Natural killer cell treated with Interleukin-12 subunit alpha and Interleukin-12 subunit beta and Interleukin-15 and Interleukin-18, amount 100 ng/mL, for 72 hours (primary cell): Measurements from ENCODE around the gene CDH5. TPM values are rescaled to one million over a fixed set of nuclear protein-coding genes. Genes with fewer than 3 reads are reported as not detected.
"Not testable (repeated sequence)": the region's sequence is repeated elsewhere in the genome, so short reads cannot be mapped to it uniquely, and the experiment has no call there.

ENCODE experiments used
- ATAC-seq, 2 donors: fragments of 150-1000 bp; cut with Tn5 transposase in 1 of 2; sonication (Bioruptor Pico), chemical (Tn5 transposase) in 1 of 2; 2 replicates each; pipeline ENCODE4 v1.10.0; 2021
- DNase-seq: peaks from one replicate; pipeline ENCODE4 v3.0.0; 2022; ENCODE audit warnings: low spot score
- H3K27ac Mint-ChIP-seq, 2 donors: 1 replicate in 1 of 2; 2 replicates in 1 of 2; pipeline ENCODE4 v1.8.0; 2022; ENCODE audit warnings: mixed read lengths in 2 of 2, mild to moderate bottlenecking in 1 of 2, moderate library complexity in 1 of 2
- H3K27me3 Mint-ChIP-seq, 2 donors: 1 replicate in 1 of 2; 2 replicates in 1 of 2; pipeline ENCODE4 v1.8.0; 2022; ENCODE audit warnings: mixed read lengths in 2 of 2
- H3K36me3 Mint-ChIP-seq: one replicate; pipeline ENCODE4 v1.8.0; 2022; ENCODE audit warnings: mixed read lengths
- H3K4me1 Mint-ChIP-seq, 2 donors: 1 replicate in 1 of 2; 2 replicates in 1 of 2; pipeline ENCODE4 v1.8.0; 2022; ENCODE audit warnings: low read depth in 2 of 2, mixed read lengths in 2 of 2, mild to moderate bottlenecking in 1 of 2
- H3K4me3 Mint-ChIP-seq: one replicate; pipeline ENCODE4 v1.8.0; 2022; ENCODE audit warnings: mixed read lengths
- H3K9me3 Mint-ChIP-seq: 2 replicates; pipeline ENCODE4 v1.8.0; 2022; ENCODE audit warnings: mixed read lengths
- total RNA-seq, 2 donors: library from RNA; stranded (reverse); gene quantifications; one replicate each; pipeline ENCODE4 v1.2.3, GENCODE V29; 2022

Gene CDH5
- total RNA-seq, 2 donors from 2014 or later, result not detected

DNA sequence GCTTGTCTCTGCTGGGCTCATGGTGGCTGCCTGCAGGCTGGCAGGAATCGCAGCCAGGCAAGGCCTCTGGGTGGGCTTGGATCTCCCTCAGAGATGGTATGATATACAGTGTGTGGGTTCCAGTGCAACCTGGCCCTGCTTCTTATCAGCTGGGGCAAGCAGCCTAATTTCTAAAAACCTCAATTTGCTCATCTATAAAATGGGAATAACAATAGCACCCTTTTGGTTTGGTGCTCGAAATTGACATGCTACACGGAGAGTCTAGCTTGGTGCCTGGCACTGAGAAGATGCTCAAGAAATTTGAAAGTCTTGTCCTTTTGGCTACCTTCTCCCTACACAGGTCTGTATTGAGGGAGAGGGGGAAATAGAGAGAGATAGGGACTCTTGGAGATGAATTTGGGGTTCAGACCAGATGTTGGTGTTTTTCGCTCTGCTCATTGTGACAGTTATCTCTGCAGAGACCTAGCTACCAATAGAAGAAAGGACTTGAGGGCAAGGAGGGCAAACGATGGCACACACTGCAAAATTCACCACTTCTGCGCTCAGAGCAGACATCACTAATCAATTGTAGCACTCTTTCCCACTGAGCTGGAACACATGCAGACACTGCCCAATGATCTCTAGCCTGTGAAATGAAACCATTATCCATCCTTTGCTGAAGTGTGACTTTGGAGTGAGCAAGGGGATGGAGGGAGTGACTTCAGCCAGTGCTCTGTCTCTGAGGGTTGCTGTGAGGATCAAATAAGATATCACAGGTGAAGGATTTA, 76.2 kb downstream of the CDH5 start:
- H3K9me3 Mint-ChIP-seq, result no peaks in the 10 kb centered on the region

DNA sequence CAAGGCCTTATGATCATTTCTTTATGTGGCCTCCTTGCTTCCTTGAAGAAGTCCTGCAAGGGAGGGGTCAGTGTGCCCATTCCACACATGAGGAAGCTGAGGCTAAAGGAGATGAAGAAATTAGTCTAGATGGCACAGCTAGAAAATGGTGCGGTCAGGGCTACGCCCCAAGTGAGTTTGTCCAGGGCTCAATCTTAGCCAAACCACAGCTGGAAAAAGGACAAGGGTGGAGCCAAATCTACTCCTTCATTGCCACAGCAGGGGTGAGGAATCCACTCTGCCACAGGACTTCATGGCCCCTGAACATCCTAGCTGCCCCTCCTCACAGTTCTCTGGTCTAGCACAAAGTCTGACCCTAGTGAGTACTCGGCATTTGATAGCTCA, 76.8 kb downstream of the CDH5 start:
- peaks cover 0 to 3% of the 10 kb centered on the region in 2 donors for H3K4me1 Mint-ChIP-seq
- H3K4me3 Mint-ChIP-seq, result no peak overlapping the region
- H3K27ac Mint-ChIP-seq, result no peak overlapping the region
- DNase-seq, result no peak
- no peaks in the 10 kb centered on the region for H3K9me3 Mint-ChIP-seq
- ATAC-seq, result no peak
- peaks cover 24 to 27% of the 10 kb centered on the region in 2 donors for H3K27me3 Mint-ChIP-seq
- H3K36me3 Mint-ChIP-seq, result no peaks in the 10 kb centered on the region

More for the DNA sequence above, 76.2 kb downstream of the CDH5 start:
- Mint-ChIP-seq H3K4me1 (peaks cover 0 to 3% of the 10 kb centered on the region in 2 donors), H3K36me3 (no peaks in the 10 kb centered on the region), H3K27ac (no peak overlapping the region), H3K27me3 (peaks cover 24 to 27% of the 10 kb centered on the region in 2 donors), H3K4me3 (no peak overlapping the region)
- ATAC-seq (no peak), DNase-seq (no peak)

DNA sequence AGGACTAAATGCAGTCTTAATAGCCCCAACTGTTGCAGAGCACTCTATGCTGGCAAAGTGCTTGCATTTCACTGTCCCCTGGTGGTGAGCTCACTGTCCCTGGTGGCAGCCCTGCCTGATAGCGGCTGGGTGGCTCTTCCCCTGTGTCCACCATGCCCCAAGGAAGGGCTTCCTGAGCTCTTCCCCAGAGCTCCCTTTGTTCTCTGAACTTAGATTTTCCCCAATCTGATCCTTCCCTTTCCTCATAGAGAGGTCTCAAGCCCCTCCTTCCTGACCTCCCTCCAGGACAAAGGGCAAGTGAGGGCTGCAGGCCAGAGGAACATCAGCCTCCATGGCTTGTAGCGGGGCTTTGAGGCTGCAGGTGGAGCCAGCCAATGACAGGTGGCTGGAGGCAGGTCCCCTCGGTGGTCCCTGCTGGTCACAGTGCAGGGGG, 77.6 kb downstream of the CDH5 start:
- H3K9me3 Mint-ChIP-seq, result no peaks in the 10 kb centered on the region
- no peak overlapping the region for H3K4me3 Mint-ChIP-seq
- H3K27ac Mint-ChIP-seq, result no peak overlapping the region
- no peaks in the 10 kb centered on the region for H3K36me3 Mint-ChIP-seq
- H3K4me1 Mint-ChIP-seq, result peaks cover 0 to 3% of the 10 kb centered on the region in 2 donors
- DNase-seq (no peak), ATAC-seq (no peak)
- peaks cover 20 to 27% of the 10 kb centered on the region in 2 donors for H3K27me3 Mint-ChIP-seq

DNA sequence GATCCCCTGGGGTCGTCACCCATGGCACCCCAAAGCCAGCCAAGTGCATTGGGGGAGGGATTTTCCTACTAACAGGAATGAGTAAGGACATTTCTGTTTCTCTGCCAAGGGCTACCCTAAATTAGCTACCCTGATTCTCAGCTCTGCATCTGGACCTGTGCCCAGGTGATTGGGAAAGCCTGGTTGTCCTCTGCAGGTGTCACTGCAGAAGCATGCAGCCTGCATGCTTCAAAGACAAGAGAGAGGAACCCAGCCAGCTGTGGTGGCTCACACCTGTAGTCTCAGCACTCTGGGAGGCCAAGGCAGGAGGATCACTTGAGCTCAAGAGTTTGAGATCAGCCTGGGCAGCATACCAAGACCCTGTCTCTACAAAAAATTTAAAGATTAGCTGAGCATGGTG, 80.2 kb downstream of the CDH5 start:
- peaks cover 0 to 3% of the 10 kb centered on the region in 2 donors for H3K4me1 Mint-ChIP-seq
- no peaks in the 10 kb centered on the region for H3K9me3 Mint-ChIP-seq
- no peak overlapping the region for H3K27ac Mint-ChIP-seq
- ATAC-seq, result no peak
- peak; percentile 35 for DNase-seq
- H3K27me3 Mint-ChIP-seq, result peaks cover 16 to 17% of the 10 kb centered on the region in 2 donors
- H3K4me3 Mint-ChIP-seq, result no peak overlapping the region
- no peaks in the 10 kb centered on the region for H3K36me3 Mint-ChIP-seq

DNA sequence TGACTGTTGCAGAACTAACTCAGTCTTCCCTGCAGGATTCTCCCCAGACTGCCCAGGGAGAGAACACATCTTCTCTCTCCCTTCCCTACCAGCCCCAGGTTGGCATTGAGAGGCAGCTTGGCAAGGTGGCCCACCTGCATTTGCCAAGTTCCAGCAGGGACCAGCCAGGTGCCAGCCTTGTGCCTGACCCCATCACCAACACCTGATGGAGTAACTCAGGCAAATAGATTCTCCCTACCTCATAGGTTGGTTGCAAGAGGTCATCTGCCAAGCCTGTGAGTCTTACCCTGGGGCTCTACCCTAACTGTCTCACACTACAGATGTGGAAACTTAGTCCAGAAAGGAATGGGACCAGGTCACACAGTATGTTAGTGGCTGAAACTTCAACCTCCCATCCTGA, 81.0 kb downstream of the CDH5 start:
- DNase-seq, result peak; percentile 12
- no peak overlapping the region for H3K27ac Mint-ChIP-seq
- no peaks in the 10 kb centered on the region for H3K36me3 Mint-ChIP-seq
- H3K9me3 Mint-ChIP-seq, result no peaks in the 10 kb centered on the region
- ATAC-seq, result no peak
- H3K27me3 Mint-ChIP-seq, result peaks cover 16 to 17% of the 10 kb centered on the region in 2 donors
- H3K4me1 Mint-ChIP-seq, result peaks cover 0 to 3% of the 10 kb centered on the region in 2 donors
- no peak overlapping the region for H3K4me3 Mint-ChIP-seq

DNA sequence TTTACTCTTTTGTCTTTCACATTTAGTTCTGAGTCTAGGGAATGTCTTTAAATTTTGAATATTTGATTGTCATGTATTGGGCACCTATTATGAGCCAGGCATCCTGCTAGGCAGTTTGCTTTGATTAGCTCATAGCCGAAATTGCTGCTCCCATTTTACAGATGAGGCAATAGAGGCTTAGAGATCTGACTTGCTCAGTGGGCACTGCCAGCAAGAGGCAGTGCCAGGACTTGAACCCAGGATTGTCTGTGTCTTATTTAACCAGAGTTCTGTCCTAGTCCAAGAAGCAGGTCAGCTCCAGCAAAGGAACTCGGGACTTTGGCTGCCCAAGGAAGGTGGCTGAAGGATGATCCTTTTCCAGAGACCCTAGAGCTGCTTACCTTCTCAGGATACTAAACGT, 85.1 kb downstream of the CDH5 start:
- Mint-ChIP-seq H3K4me3 (no peak overlapping the region), H3K27me3 (peaks cover 0 to 2% of the 10 kb centered on the region in 2 donors), H3K9me3 (no peaks in the 10 kb centered on the region), H3K36me3 (no peaks in the 10 kb centered on the region), H3K4me1 (no peaks in the 10 kb centered on the region), H3K27ac (no peak overlapping the region)
- ATAC-seq (no peak), DNase-seq (no peak)

DNA sequence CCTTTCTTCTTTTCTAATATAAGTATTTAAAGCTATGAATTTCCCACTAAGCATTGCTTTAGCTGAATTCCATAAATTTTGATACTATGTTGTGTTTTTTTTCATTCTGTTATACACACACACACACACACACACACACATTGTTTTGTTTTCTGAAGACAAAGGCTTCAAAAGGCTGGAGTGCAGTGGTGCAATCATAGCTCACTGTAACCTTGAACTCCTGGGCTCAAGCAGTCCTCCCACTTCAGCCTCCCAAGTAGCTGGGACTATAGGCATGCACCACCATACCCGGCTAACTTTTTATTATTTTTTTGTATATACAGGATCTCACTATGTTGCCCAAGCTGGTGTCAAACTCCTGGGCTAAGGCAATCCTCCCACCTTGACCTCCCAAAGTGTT, 86.7 kb downstream of the CDH5 start:
- H3K27ac Mint-ChIP-seq, H3K4me1 Mint-ChIP-seq, DNase-seq, H3K27me3 Mint-ChIP-seq, H3K36me3 Mint-ChIP-seq, H3K4me3 Mint-ChIP-seq, H3K9me3 Mint-ChIP-seq, ATAC-seq: not testable (repeated sequence)

Other genes with a start within 250 kb of the CDH5 start
- not detected for gene BEAN1, start 60.6 kb downstream of the CDH5 start, total RNA-seq
- 1 to 10 TPM; 5.9 to 6.3 TPM for gene TK2, start 183.4 kb downstream of the CDH5 start, total RNA-seq
- 10 to 100 TPM; 71.2 to 78.6 TPM for gene CKLF, start 185.9 kb downstream of the CDH5 start, total RNA-seq
- gene CMTM1, start 199.7 kb downstream of the CDH5 start, total RNA-seq, result 10 to 100 TPM in 1 of 2 donors, 1 to 10 TPM in 1; 7.2 to 11.6 TPM
- under 1 TPM; 0.45 to 0.67 TPM for gene CMTM2, start 212.8 kb downstream of the CDH5 start, total RNA-seq
- gene CMTM3, start 238.0 kb downstream of the CDH5 start, total RNA-seq, result 10 to 100 TPM; 43.8 to 49.7 TPM